Keratinocyte (primary cell): ENCODE data around the gene EXOC4. TPM values are rescaled to one million over a fixed set of nuclear protein-coding genes. Genes with fewer than 3 reads are reported as not detected.

ENCODE experiments used
- DNase-seq: peaks from one replicate; pipeline ENCODE4 v3.0.0-alpha.2; 2011; ENCODE audit warnings: low read depth, missing footprints, low spot score
- FAIRE-seq: peaks from 2 replicates; lab custom pipeline; 2011; peaks lifted over from hg19 to GRCh38; lab: Jason Lieb, UNC
- H2AFZ ChIP-seq: 2 replicates; pipeline ENCODE4 v1.6.0; 2012; ENCODE audit warnings: low read length, control low read depth, inconsistent platforms; ENCODE audit not compliant: control insufficient read depth
- H3K27ac ChIP-seq: 2 replicates; pipeline ENCODE4 v1.5.1; 2011; ENCODE audit warnings: low read length; ENCODE audit not compliant: control insufficient read depth, insufficient read depth
- H3K27me3 ChIP-seq: 3 replicates; pipeline ENCODE4 v1.6.0; 2011; ENCODE audit warnings: low read length; ENCODE audit not compliant: control insufficient read depth, insufficient read depth; ENCODE audit errors: extremely low read depth
- H3K36me3 ChIP-seq, 2 experiments: 2 replicates in 1 of 2; 3 replicates in 1 of 2; pipeline ENCODE4 v1.5.1; 2011; ENCODE audit warnings: low read length in 2 of 2, mild to moderate bottlenecking in 1 of 2; ENCODE audit not compliant: control insufficient read depth in 2 of 2, insufficient read depth in 2 of 2; ENCODE audit errors: extremely low read depth in 1 of 2
- H3K4me1 ChIP-seq: 3 replicates; pipeline ENCODE4 v1.5.1; 2011; ENCODE audit warnings: low read length; ENCODE audit not compliant: control insufficient read depth, insufficient read depth; ENCODE audit errors: extremely low read depth
- H3K4me2 ChIP-seq: 3 replicates; pipeline ENCODE4 v1.6.0; 2011; ENCODE audit warnings: low read depth, low read length; ENCODE audit not compliant: control insufficient read depth, insufficient read depth; ENCODE audit errors: extremely low read depth
- H3K4me3 ChIP-seq, 3 experiments: fragments of 200-600 bp in 1 of 3; sonication (generic) in 1 of 3; 2 replicates in 2 of 3; 3 replicates in 1 of 3; pipeline ENCODE4 v1.5.1; 2011 to 2016; ENCODE audit warnings: low read length in 3 of 3, mild to moderate bottlenecking in 3 of 3, control low read depth in 2 of 3, inconsistent platforms in 1 of 3, low read depth in 1 of 3, mixed read lengths in 1 of 3, mixed run types in 1 of 3, moderate library complexity in 1 of 3; ENCODE audit not compliant: control insufficient read depth in 2 of 3, insufficient read depth in 2 of 3; ENCODE audit errors: extremely low read depth in 1 of 3
- H3K79me2 ChIP-seq: 2 replicates; pipeline ENCODE4 v1.6.0; 2012; ENCODE audit warnings: low read length; ENCODE audit not compliant: control insufficient read depth, insufficient read depth
- H3K9ac ChIP-seq: 3 replicates; pipeline ENCODE4 v1.6.0; 2011; ENCODE audit warnings: low read length; ENCODE audit not compliant: control insufficient read depth, insufficient read depth; ENCODE audit errors: extremely low read depth
- H3K9me1 ChIP-seq: 3 replicates; pipeline ENCODE4 v1.6.0; 2011; ENCODE audit warnings: low read length; ENCODE audit not compliant: control insufficient read depth, insufficient read depth; ENCODE audit errors: extremely low read depth
- H3K9me3 ChIP-seq: 2 replicates; pipeline ENCODE4 v1.5.1; 2012; ENCODE audit warnings: low read depth, low read length; ENCODE audit not compliant: control insufficient read depth
- H4K20me1 ChIP-seq: 3 replicates; pipeline ENCODE4 v1.6.0; 2011; ENCODE audit warnings: low read length; ENCODE audit not compliant: control insufficient read depth, insufficient read depth; ENCODE audit errors: extremely low read depth
- EZH2 ChIP-seq: IDR thresholded peaks from one replicate; pipeline ENCODE4 v1.6.1; 2012; ENCODE audit warnings: inconsistent platforms, mild to moderate bottlenecking, low read length, moderate library complexity
- dilution Hi-C: fragments of 300-500 bp; cut with MboI; formaldehyde crosslinking; loops from one replicate; pipeline ENCODE4 v1.7.0; 2020; ENCODE audit warnings: low sequenced_read_pairs; ENCODE audit not compliant: extremely low pct_ligation_motif_present
- polyA plus RNA-seq, 5 experiments: library from polyadenylated mRNA; depleted of rRNA in 3 of 5; stranded (reverse) in 3 of 5; stranded (forward) in 1 of 5; unstranded in 1 of 5; fragments of >200 nt; gene quantifications; 1 replicate in 1 of 5; 2 replicates in 3 of 5; 3 replicates in 1 of 5; pipeline versions ENCODE4 v1.2.1 to v1.2.3, GENCODE V29; 2011 to 2012; ENCODE audit warnings: missing spikeins in 2 of 5, low read depth in 1 of 5, low replicate concordance in 1 of 5
- TF ChIP-seq, protein P1 (sequence below), 3 experiments: IDR thresholded peaks in 1 of 3; conservative IDR thresholded peaks in 1 of 3; optimal IDR thresholded peaks in 1 of 3; 2 replicates in 2 of 3; 3 replicates in 1 of 3; pipeline versions ENCODE3 to v1.5.1; 2011; ENCODE audit warnings: low read length in 3 of 3, mild to moderate bottlenecking in 3 of 3, moderate library complexity in 2 of 3, control low read depth in 1 of 3, inconsistent platforms in 1 of 3; ENCODE audit not compliant: insufficient read depth in 2 of 3; ENCODE audit errors: extremely low read depth in 1 of 3

The EXOC4 gene
- polyA plus RNA-seq, 1 donor (not counting 4 experiments of a cell fraction or from before 2014, with no cell fraction given): 52.6 TPM

DNA sequence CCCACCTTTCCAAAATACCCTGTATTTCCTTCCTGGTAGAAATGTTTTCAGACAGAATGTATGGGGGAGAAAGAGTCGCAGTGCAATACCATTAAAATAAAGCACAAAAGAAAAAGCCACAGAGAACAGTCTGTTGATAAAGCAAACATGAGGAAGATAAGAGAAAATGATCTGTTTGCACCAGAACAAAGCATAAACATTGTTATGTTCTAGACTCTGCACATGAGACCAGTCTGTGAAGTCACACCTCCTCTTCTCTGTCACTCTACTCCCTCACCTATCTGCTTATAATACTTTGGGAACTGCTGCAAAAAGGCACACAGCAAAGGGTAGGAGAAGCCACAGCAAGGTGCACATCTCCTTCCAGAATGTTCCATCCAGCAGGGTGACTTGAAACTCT is 807.0 kb downstream of the EXOC4 start:
- no peaks in the 10 kb centered on the region for H3K9me1 ChIP-seq
- H3K9ac ChIP-seq: no peak overlapping the region
- no peak overlapping the region for H2AFZ ChIP-seq
- H3K79me2 ChIP-seq: no peaks in the 10 kb centered on the region
- FAIRE-seq (no peak), DNase-seq (no peak)
- H3K9me3 ChIP-seq: no peaks in the 10 kb centered on the region
- dilution Hi-C loops: no loop called here
- TF ChIP-seq, protein P1, sequence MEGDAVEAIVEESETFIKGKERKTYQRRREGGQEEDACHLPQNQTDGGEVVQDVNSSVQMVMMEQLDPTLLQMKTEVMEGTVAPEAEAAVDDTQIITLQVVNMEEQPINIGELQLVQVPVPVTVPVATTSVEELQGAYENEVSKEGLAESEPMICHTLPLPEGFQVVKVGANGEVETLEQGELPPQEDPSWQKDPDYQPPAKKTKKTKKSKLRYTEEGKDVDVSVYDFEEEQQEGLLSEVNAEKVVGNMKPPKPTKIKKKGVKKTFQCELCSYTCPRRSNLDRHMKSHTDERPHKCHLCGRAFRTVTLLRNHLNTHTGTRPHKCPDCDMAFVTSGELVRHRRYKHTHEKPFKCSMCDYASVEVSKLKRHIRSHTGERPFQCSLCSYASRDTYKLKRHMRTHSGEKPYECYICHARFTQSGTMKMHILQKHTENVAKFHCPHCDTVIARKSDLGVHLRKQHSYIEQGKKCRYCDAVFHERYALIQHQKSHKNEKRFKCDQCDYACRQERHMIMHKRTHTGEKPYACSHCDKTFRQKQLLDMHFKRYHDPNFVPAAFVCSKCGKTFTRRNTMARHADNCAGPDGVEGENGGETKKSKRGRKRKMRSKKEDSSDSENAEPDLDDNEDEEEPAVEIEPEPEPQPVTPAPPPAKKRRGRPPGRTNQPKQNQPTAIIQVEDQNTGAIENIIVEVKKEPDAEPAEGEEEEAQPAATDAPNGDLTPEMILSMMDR (optimal IDR thresholded peaks at IDR 0.05 in 1 of 3, IDR thresholded peaks at IDR 0.05 in 1 of 3, conservative IDR thresholded peaks at IDR 0.05 in 1 of 3; ENCODE audit: extremely low read depth in 1 of 3, insufficient read depth in 2 of 3, low read length in 3 of 3): no peak
- no peak for TF ChIP-seq EZH2
- H3K36me3 ChIP-seq: no peaks in the 10 kb centered on the region
- H3K4me1 ChIP-seq: no peaks in the 10 kb centered on the region
- H3K4me2 ChIP-seq: no peak overlapping the region
- no peaks in the 10 kb centered on the region for H3K27me3 ChIP-seq
- H3K27ac ChIP-seq: no peak overlapping the region
- H4K20me1 ChIP-seq: peaks cover 4% of the 10 kb centered on the region
- H3K4me3 ChIP-seq: no peak overlapping the region

DNA sequence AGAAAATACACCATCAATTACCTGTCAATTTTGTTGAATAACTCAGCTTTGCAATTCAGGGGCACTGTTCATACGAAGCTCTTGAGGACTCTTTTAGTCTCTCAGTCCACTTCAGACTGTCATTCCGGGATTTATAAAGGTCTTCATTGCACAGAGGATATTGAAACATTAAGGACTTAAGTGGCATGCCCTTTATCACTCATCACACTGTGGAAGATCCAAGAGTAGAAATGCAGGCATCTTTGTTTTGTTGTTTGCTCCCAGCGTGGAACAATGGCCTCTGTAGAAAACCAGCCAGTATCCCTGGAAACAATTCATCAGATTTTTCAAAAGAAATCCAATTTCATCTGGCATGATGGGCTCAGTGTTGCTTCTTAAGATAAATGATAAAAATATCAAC is 808.0 kb downstream of the EXOC4 start:
- Histone ChIP-seq H3K79me2 (no peaks in the 10 kb centered on the region), H3K9ac (no peak overlapping the region), H3K4me3 (no peak overlapping the region), H3K9me3 (no peaks in the 10 kb centered on the region), H4K20me1 (peaks cover 4% of the 10 kb centered on the region), H3K27ac (no peak overlapping the region), H3K27me3 (no peaks in the 10 kb centered on the region), H3K36me3 (no peaks in the 10 kb centered on the region), H3K4me1 (no peaks in the 10 kb centered on the region), H2AFZ (no peak overlapping the region), H3K4me2 (no peak overlapping the region), H3K9me1 (no peaks in the 10 kb centered on the region)
- DNase-seq (no peak), FAIRE-seq (no peak)
- TF ChIP-seq, protein P1 (optimal IDR thresholded peaks at IDR 0.05 in 1 of 3, IDR thresholded peaks at IDR 0.05 in 1 of 3, conservative IDR thresholded peaks at IDR 0.05 in 1 of 3; ENCODE audit: extremely low read depth in 1 of 3, insufficient read depth in 2 of 3, low read length in 3 of 3): no peak
- dilution Hi-C loops: no loop called here
